DOHH2 (cell line): ENCODE data around the gene NEAT1.

ENCODE experiments used
- EZH2phosphoT487 ChIP-seq: fragments of 200-600 bp; sonication (generic); IDR thresholded peaks from 2 replicates; pipeline ENCODE4 v1.6.1; 2017; ENCODE audit warnings: borderline replicate concordance, mild to moderate bottlenecking, antibody characterized with exemption, low read length, moderate library complexity, mixed read lengths
- TF ChIP-seq, protein P1 (sequence below): fragments of 200-600 bp; sonication (generic); IDR thresholded peaks from one replicate; pipeline ENCODE4 v1.5.1; 2014; ENCODE audit warnings: antibody characterized with exemption, mild to moderate bottlenecking, low read depth, low read length; ENCODE audit not compliant: poor library complexity, severe bottlenecking

DNA sequence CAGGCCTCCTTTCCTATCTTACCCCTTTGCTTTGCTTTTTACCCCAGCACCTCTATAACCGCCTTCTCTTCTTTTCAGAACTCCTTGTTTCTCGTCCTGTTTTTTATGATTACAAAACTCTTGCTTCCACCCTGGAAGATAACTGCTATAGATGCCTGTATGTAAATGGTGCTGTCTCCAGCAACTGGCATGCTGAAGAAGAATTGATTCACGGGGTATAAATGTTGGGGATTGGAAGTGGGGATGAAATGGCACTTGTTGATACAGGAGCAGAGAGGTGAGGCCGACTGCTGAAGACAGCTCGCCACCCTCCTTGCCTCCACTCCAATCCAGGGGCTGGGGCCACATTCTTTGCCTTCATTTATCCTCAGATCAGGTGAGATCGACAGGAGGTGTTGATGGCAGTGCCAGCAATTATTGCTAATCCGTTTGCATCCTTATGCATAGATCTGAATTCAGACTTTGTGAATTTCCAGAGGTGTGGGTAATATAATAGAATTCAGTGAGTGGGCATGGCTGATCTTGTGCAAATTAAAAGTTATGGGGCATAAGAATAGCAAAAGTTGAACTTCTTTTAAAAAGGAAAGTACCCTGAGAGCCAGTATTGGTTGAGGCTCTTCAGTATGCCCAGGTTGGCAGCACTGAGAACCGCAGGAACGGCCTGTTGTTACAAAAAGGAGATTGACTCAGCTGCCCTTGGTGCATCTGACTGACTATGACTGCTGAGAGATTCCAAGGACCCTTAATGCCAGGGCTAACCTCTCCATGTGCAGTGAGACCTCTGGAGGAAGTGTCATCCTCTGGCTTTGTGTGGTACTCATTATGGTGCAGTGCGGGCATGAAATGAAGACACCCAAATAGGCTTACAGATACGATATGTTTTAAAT is 5.3 kb downstream of the NEAT1 start:
- TF ChIP-seq, protein P1, sequence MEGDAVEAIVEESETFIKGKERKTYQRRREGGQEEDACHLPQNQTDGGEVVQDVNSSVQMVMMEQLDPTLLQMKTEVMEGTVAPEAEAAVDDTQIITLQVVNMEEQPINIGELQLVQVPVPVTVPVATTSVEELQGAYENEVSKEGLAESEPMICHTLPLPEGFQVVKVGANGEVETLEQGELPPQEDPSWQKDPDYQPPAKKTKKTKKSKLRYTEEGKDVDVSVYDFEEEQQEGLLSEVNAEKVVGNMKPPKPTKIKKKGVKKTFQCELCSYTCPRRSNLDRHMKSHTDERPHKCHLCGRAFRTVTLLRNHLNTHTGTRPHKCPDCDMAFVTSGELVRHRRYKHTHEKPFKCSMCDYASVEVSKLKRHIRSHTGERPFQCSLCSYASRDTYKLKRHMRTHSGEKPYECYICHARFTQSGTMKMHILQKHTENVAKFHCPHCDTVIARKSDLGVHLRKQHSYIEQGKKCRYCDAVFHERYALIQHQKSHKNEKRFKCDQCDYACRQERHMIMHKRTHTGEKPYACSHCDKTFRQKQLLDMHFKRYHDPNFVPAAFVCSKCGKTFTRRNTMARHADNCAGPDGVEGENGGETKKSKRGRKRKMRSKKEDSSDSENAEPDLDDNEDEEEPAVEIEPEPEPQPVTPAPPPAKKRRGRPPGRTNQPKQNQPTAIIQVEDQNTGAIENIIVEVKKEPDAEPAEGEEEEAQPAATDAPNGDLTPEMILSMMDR: no peak
- TF ChIP-seq EZH2phosphoT487: no peak
